ENCODE measurements around the gene ADCYAP1R1. TPM values are rescaled to one million over a fixed set of nuclear protein-coding genes. Genes with fewer than 3 reads are reported as not detected.

Gene ADCYAP1R1
- total RNA-seq, 4 donors from 2014 or later: 1.9 to 7.4 (median 3.4) TPM

DNA sequence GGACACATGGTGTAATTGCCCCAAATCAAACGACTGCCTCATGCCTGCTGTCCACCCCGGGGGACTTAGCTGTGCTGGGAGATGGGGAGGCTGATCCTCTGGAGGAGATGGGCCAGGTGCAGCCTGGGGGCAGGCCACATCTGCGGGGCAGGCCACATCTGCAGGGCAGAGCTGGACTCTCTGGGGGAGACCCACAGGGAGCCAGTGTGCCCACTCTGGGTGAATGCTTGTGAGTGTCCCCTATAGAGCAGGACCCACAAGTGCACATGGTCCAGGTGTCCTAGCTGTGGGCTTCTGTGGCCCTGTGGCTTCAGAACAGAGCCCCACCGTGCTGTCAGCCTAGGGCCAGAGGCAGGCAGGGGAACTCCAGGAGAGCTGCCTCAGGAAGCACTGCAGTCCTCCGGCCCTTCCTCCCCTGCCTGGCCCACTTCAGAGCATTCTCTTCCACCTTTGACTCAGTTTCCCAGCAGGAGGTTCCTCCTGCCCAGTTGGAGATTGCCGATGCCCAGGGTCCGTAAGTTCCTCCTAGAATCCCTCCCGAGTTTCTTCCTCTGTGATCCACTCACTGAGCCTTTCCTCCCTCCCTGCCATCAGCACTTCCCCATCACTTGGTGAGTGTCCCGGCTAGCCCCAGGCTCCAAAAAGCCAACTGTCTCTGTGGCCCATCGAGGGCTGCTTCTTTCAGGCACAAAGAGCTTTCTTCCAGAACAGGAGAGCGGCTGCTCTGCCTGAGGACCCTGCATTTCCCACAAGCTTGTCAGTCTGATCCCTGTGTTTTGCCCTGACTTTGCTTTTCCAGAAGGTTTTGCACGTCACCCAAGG is 50.3 kb downstream of the ADCYAP1R1 start:
- Histone ChIP-seq H3K27ac (no peak overlapping the region), H3K36me3 (no peaks in the 10 kb centered on the region), H3K27me3 (no peaks in the 10 kb centered on the region), H3K4me3 (no peak overlapping the region), H3K4me1 (no peaks in the 10 kb centered on the region), H3K9me3 (no peaks in the 10 kb centered on the region)
- intact Hi-C loops (cut with DNase I; ENCODE audit: low total_unique reads): no loop called here
- in situ Hi-C loops (cut with MboI; ENCODE audit: low pct_ligation_motif_present in 1 of 4, low pct_unique_long_range_greater_than_20kb in 1 of 4, low sequenced_read_pairs in 3 of 4): loop anchor here in 1 of 4 donors (25.0 kb wide), 1 partner anchor 290 kb away; no protein-coding TSS in a partner anchor
- no peak for DNase-seq
- WGBS, 2 donors (ENCODE audit: low coverage in 1 of 2): 66 to 86% methylated on average over 3 to 12 of the region's 12 CpGs
- TF ChIP-seq POLR2AphosphoS5 (IDR thresholded peaks at IDR 0.05): no peak
- TF ChIP-seq POLR2A (IDR thresholded peaks at IDR 0.05): no peak
- TF ChIP-seq EP300 (IDR thresholded peaks at IDR 0.05; ENCODE audit: low read depth): no peak
- TF ChIP-seq, protein P1, sequence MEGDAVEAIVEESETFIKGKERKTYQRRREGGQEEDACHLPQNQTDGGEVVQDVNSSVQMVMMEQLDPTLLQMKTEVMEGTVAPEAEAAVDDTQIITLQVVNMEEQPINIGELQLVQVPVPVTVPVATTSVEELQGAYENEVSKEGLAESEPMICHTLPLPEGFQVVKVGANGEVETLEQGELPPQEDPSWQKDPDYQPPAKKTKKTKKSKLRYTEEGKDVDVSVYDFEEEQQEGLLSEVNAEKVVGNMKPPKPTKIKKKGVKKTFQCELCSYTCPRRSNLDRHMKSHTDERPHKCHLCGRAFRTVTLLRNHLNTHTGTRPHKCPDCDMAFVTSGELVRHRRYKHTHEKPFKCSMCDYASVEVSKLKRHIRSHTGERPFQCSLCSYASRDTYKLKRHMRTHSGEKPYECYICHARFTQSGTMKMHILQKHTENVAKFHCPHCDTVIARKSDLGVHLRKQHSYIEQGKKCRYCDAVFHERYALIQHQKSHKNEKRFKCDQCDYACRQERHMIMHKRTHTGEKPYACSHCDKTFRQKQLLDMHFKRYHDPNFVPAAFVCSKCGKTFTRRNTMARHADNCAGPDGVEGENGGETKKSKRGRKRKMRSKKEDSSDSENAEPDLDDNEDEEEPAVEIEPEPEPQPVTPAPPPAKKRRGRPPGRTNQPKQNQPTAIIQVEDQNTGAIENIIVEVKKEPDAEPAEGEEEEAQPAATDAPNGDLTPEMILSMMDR (IDR thresholded peaks at IDR 0.05): no peak

GRCh38 chr7:31102973-31103850 is 51.1 kb downstream of the ADCYAP1R1 start:
- WGBS, 2 donors (ENCODE audit: low coverage in 1 of 2): 61% methylated on average over 9 of the region's 9 CpGs; no CpG with 5 or more reads in 1 of the 2 donors
- H3K27me3 ChIP-seq: no peaks in the 10 kb centered on the region
- in situ Hi-C loops (cut with MboI; ENCODE audit: low pct_ligation_motif_present in 1 of 4, low pct_unique_long_range_greater_than_20kb in 1 of 4, low sequenced_read_pairs in 3 of 4) (loop anchor here in 1 of 4 donors (25.0 kb wide), 1 partner anchor 291 kb away; no protein-coding TSS in a partner anchor), intact Hi-C loops (cut with DNase I; ENCODE audit: low total_unique reads) (no loop called here)
- H3K9me3 ChIP-seq: no peaks in the 10 kb centered on the region
- H3K36me3 ChIP-seq: no peaks in the 10 kb centered on the region
- no peak overlapping the region for H3K4me3 ChIP-seq
- no peaks in the 10 kb centered on the region for H3K4me1 ChIP-seq
- no peak overlapping the region for H3K27ac ChIP-seq
- TF ChIP-seq POLR2AphosphoS5 (IDR thresholded peaks at IDR 0.05): no peak
- TF ChIP-seq, protein P1 (IDR thresholded peaks at IDR 0.05): no peak
- TF ChIP-seq EP300 (IDR thresholded peaks at IDR 0.05; ENCODE audit: low read depth): no peak
- no peak for TF ChIP-seq POLR2A (IDR thresholded peaks at IDR 0.05)
- DNase-seq: no peak

- Histone ChIP-seq H3K4me1 (no peaks in the 10 kb centered on the region), H3K27me3 (no peaks in the 10 kb centered on the region), H3K27ac (no peak overlapping the region), H3K4me3 (no peak overlapping the region), H3K9me3 (no peaks in the 10 kb centered on the region), H3K36me3 (no peaks in the 10 kb centered on the region)
- peak; percentile 13 for DNase-seq
- TF ChIP-seq POLR2AphosphoS5 (IDR thresholded peaks at IDR 0.05) (no peak), EP300 (IDR thresholded peaks at IDR 0.05; ENCODE audit: low read depth) (no peak), POLR2A (IDR thresholded peaks at IDR 0.05) (no peak)
- TF ChIP-seq, protein P1 (IDR thresholded peaks at IDR 0.05): no peak
- intact Hi-C loops (cut with DNase I; ENCODE audit: low total_unique reads) (no loop called here), in situ Hi-C loops (cut with MboI; ENCODE audit: low pct_ligation_motif_present in 1 of 4, low pct_unique_long_range_greater_than_20kb in 1 of 4, low sequenced_read_pairs in 3 of 4) (loop anchor here in 1 of 4 donors (25.0 kb wide), 1 partner anchor 292 kb away; no protein-coding TSS in a partner anchor)
- whole genome bisulfite sequencing, 2 donors (ENCODE audit: low coverage in 1 of 2): 71 to 100% methylated on average over 1 to 8 of the region's 8 CpGs
These were observed 52.5 kb downstream of the ADCYAP1R1 start for GRCh38 chr7:31104361-31105255.
